Measurements from ENCODE around the gene ARHGAP44.

DNA sequence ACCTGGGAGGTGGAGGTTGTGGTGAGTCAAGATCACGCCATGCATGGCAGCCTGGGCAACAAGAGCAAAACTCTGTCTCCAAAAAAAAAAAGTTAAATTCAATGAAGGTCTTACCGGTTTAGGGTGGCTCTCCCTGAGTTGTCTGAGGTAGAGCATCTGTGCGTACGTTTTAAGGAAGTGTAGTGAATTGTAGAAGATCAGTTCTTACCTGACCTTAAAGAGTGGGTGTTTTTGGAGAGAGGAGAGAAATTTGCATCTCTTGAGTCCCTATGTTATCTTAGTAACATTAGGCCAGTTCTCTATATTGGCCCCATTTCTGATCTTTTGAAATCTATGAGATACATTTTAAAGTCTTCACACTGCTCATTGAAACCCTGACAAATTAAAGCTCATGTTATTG lies 172.4 kb downstream of the ARHGAP44 start:
- TF ChIP-seq, protein P1, sequence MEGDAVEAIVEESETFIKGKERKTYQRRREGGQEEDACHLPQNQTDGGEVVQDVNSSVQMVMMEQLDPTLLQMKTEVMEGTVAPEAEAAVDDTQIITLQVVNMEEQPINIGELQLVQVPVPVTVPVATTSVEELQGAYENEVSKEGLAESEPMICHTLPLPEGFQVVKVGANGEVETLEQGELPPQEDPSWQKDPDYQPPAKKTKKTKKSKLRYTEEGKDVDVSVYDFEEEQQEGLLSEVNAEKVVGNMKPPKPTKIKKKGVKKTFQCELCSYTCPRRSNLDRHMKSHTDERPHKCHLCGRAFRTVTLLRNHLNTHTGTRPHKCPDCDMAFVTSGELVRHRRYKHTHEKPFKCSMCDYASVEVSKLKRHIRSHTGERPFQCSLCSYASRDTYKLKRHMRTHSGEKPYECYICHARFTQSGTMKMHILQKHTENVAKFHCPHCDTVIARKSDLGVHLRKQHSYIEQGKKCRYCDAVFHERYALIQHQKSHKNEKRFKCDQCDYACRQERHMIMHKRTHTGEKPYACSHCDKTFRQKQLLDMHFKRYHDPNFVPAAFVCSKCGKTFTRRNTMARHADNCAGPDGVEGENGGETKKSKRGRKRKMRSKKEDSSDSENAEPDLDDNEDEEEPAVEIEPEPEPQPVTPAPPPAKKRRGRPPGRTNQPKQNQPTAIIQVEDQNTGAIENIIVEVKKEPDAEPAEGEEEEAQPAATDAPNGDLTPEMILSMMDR (conservative IDR thresholded peaks at IDR 0.05; ENCODE audit: low read depth in 2 of 2), result no peak
- TF ChIP-seq EZH2 (IDR thresholded peaks at IDR 0.05; ENCODE audit: low read depth, unreplicated experiment), result no peak
- TF ChIP-seq, protein P2, sequence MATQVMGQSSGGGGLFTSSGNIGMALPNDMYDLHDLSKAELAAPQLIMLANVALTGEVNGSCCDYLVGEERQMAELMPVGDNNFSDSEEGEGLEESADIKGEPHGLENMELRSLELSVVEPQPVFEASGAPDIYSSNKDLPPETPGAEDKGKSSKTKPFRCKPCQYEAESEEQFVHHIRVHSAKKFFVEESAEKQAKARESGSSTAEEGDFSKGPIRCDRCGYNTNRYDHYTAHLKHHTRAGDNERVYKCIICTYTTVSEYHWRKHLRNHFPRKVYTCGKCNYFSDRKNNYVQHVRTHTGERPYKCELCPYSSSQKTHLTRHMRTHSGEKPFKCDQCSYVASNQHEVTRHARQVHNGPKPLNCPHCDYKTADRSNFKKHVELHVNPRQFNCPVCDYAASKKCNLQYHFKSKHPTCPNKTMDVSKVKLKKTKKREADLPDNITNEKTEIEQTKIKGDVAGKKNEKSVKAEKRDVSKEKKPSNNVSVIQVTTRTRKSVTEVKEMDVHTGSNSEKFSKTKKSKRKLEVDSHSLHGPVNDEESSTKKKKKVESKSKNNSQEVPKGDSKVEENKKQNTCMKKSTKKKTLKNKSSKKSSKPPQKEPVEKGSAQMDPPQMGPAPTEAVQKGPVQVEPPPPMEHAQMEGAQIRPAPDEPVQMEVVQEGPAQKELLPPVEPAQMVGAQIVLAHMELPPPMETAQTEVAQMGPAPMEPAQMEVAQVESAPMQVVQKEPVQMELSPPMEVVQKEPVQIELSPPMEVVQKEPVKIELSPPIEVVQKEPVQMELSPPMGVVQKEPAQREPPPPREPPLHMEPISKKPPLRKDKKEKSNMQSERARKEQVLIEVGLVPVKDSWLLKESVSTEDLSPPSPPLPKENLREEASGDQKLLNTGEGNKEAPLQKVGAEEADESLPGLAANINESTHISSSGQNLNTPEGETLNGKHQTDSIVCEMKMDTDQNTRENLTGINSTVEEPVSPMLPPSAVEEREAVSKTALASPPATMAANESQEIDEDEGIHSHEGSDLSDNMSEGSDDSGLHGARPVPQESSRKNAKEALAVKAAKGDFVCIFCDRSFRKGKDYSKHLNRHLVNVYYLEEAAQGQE (IDR thresholded peaks at IDR 0.05; ENCODE audit: unreplicated experiment), result no peak
- no peak for TF ChIP-seq CREB1 (CRISPR knock-in tag; IDR thresholded peaks at IDR 0.05; ENCODE audit: low read depth)
- TF ChIP-seq EZH2phosphoT487 (IDR thresholded peaks at IDR 0.05; ENCODE audit: unreplicated experiment), result no peak
- no peak for TF ChIP-seq POLR2AphosphoS5 (IDR thresholded peaks at IDR 0.05; ENCODE audit: low read depth)
- TF ChIP-seq NANOG (IDR thresholded peaks at IDR 0.05; ENCODE audit: borderline replicate concordance), result no peak
- no peak for TF ChIP-seq JUNB (IDR thresholded peaks at IDR 0.05; ENCODE audit: unreplicated experiment)
- no peak for TF ChIP-seq ZNF331 (CRISPR knock-in tag; IDR thresholded peaks at IDR 0.05; ENCODE audit: low read depth)
- TF ChIP-seq STAT1 (IDR thresholded peaks at IDR 0.05; ENCODE audit: unreplicated experiment), result no peak
- TF ChIP-seq, protein P3, sequence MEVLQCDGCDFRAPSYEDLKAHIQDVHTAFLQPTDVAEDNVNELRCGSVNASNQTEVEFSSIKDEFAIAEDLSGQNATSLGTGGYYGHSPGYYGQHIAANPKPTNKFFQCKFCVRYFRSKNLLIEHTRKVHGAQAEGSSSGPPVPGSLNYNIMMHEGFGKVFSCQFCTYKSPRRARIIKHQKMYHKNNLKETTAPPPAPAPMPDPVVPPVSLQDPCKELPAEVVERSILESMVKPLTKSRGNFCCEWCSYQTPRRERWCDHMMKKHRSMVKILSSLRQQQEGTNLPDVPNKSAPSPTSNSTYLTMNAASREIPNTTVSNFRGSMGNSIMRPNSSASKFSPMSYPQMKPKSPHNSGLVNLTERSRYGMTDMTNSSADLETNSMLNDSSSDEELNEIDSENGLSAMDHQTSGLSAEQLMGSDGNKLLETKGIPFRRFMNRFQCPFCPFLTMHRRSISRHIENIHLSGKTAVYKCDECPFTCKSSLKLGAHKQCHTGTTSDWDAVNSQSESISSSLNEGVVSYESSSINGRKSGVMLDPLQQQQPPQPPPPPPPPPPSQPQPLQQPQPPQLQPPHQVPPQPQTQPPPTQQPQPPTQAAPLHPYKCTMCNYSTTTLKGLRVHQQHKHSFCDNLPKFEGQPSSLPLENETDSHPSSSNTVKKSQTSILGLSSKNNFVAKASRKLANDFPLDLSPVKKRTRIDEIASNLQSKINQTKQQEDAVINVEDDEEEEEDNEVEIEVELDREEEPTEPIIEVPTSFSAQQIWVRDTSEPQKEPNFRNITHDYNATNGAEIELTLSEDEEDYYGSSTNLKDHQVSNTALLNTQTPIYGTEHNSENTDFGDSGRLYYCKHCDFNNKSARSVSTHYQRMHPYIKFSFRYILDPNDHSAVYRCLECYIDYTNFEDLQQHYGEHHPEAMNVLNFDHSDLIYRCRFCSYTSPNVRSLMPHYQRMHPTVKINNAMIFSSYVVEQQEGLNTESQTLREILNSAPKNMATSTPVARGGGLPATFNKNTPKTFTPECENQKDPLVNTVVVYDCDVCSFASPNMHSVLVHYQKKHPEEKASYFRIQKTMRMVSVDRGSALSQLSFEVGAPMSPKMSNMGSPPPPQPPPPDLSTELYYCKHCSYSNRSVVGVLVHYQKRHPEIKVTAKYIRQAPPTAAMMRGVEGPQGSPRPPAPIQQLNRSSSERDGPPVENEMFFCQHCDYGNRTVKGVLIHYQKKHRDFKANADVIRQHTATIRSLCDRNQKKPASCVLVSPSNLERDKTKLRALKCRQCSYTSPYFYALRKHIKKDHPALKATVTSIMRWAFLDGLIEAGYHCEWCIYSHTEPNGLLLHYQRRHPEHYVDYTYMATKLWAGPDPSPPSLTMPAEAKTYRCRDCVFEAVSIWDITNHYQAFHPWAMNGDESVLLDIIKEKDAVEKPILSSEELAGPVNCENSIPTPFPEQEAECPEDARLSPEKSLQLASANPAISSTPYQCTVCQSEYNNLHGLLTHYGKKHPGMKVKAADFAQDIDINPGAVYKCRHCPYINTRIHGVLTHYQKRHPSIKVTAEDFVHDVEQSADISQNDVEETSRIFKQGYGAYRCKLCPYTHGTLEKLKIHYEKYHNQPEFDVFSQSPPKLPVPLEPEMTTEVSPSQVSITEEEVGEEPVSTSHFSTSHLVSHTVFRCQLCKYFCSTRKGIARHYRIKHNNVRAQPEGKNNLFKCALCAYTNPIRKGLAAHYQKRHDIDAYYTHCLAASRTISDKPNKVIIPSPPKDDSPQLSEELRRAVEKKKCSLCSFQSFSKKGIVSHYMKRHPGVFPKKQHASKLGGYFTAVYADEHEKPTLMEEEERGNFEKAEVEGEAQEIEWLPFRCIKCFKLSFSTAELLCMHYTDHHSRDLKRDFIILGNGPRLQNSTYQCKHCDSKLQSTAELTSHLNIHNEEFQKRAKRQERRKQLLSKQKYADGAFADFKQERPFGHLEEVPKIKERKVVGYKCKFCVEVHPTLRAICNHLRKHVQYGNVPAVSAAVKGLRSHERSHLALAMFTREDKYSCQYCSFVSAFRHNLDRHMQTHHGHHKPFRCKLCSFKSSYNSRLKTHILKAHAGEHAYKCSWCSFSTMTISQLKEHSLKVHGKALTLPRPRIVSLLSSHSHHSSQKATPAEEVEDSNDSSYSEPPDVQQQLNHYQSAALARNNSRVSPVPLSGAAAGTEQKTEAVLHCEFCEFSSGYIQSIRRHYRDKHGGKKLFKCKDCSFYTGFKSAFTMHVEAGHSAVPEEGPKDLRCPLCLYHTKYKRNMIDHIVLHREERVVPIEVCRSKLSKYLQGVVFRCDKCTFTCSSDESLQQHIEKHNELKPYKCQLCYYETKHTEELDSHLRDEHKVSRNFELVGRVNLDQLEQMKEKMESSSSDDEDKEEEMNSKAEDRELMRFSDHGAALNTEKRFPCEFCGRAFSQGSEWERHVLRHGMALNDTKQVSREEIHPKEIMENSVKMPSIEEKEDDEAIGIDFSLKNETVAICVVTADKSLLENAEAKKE (CRISPR knock-in tag; IDR thresholded peaks at IDR 0.05), result no peak

Measured in GM23338 (cell line).